ENCODE measurements around the gene ADGRB2.

ADGRB2 gene

GRCh38 chr1:31730336-31731048 is 33.6 kb downstream of the ADGRB2 start:
- Histone ChIP-seq H3K27me3 (peaks cover 6% of the 10 kb centered on the region), H3K27ac (no peak overlapping the region), H3K36me3 (no peaks in the 10 kb centered on the region), H3K4me1 (ENCODE audit: control insufficient read depth in 1 of 2, insufficient read depth in 1 of 2, low read depth in 1 of 2, low read length in 1 of 2) (no peaks in the 10 kb centered on the region), H3K4me3 (ENCODE audit: low read depth in 1 of 2, low read length in 1 of 2) (no peak overlapping the region), H3K9me3 (no peaks in the 10 kb centered on the region)
- no peak for TF ChIP-seq CTCF (IDR thresholded peaks at IDR 0.05)

GRCh38 chr1:31727849-31728248 is 36.3 kb downstream of the ADGRB2 start:
- no peaks in the 10 kb centered on the region for H3K9me3 ChIP-seq
- H3K4me3 ChIP-seq (ENCODE audit: low read depth in 1 of 2, low read length in 1 of 2) = no peak overlapping the region
- no peaks in the 10 kb centered on the region for H3K36me3 ChIP-seq

GRCh38 chr1:31727195-31727594 is 36.9 kb downstream of the ADGRB2 start:
- Histone ChIP-seq H3K27ac (no peak overlapping the region), H3K27me3 (peaks cover 3% of the 10 kb centered on the region), H3K36me3 (no peaks in the 10 kb centered on the region), H3K4me1 (ENCODE audit: control insufficient read depth in 1 of 2, insufficient read depth in 1 of 2, low read depth in 1 of 2, low read length in 1 of 2) (no peaks in the 10 kb centered on the region), H3K9me3 (no peaks in the 10 kb centered on the region), H3K4me3 (ENCODE audit: low read depth in 1 of 2, low read length in 1 of 2) (no peak overlapping the region)
- no peak for TF ChIP-seq CTCF (IDR thresholded peaks at IDR 0.05)

More at GRCh38 chr1:31727849-31728248, 36.3 kb downstream of the ADGRB2 start:
- Histone ChIP-seq H3K27me3 (peaks cover 6% of the 10 kb centered on the region), H3K27ac (no peak overlapping the region), H3K4me1 (ENCODE audit: control insufficient read depth in 1 of 2, insufficient read depth in 1 of 2, low read depth in 1 of 2, low read length in 1 of 2) (no peaks in the 10 kb centered on the region)
- no peak for TF ChIP-seq CTCF (IDR thresholded peaks at IDR 0.05)

GRCh38 chr1:31726715-31727114 is 37.4 kb downstream of the ADGRB2 start:
- Histone ChIP-seq H3K4me3 (ENCODE audit: low read depth in 1 of 2, low read length in 1 of 2) (no peak overlapping the region), H3K27me3 (no peaks in the 10 kb centered on the region), H3K9me3 (no peaks in the 10 kb centered on the region), H3K27ac (no peak overlapping the region), H3K4me1 (ENCODE audit: control insufficient read depth in 1 of 2, insufficient read depth in 1 of 2, low read depth in 1 of 2, low read length in 1 of 2) (no peaks in the 10 kb centered on the region), H3K36me3 (no peaks in the 10 kb centered on the region)
- TF ChIP-seq CTCF (IDR thresholded peaks at IDR 0.05) = no peak

GRCh38 chr1:31725777-31726535 is 38.2 kb downstream of the ADGRB2 start:
- H3K27ac ChIP-seq = no peak overlapping the region
- no peak for TF ChIP-seq CTCF (IDR thresholded peaks at IDR 0.05)
- H3K4me1 ChIP-seq (ENCODE audit: control insufficient read depth in 1 of 2, insufficient read depth in 1 of 2, low read depth in 1 of 2, low read length in 1 of 2) = no peaks in the 10 kb centered on the region
- H3K4me3 ChIP-seq (ENCODE audit: low read depth in 1 of 2, low read length in 1 of 2) = no peak overlapping the region
- peaks cover 4% of the 10 kb centered on the region for H3K27me3 ChIP-seq
- no peaks in the 10 kb centered on the region for H3K9me3 ChIP-seq
- H3K36me3 ChIP-seq = no peaks in the 10 kb centered on the region

Data from neutrophil (primary cell).